Stimulated activated CD4-positive, alpha-beta T cell treated with anti-CD3 and anti-CD28 coated beads, Interleukin-12 subunit alpha, Interleukin-12 subunit beta, amount 100 ng/mL, for 4 hours (primary cell): ENCODE measurements around the gene CAPN14.

Experiments
- DNase-seq: peaks from one replicate; pipeline ENCODE4 v3.0.0-alpha.2; 2020

The CAPN14 gene

DNA sequence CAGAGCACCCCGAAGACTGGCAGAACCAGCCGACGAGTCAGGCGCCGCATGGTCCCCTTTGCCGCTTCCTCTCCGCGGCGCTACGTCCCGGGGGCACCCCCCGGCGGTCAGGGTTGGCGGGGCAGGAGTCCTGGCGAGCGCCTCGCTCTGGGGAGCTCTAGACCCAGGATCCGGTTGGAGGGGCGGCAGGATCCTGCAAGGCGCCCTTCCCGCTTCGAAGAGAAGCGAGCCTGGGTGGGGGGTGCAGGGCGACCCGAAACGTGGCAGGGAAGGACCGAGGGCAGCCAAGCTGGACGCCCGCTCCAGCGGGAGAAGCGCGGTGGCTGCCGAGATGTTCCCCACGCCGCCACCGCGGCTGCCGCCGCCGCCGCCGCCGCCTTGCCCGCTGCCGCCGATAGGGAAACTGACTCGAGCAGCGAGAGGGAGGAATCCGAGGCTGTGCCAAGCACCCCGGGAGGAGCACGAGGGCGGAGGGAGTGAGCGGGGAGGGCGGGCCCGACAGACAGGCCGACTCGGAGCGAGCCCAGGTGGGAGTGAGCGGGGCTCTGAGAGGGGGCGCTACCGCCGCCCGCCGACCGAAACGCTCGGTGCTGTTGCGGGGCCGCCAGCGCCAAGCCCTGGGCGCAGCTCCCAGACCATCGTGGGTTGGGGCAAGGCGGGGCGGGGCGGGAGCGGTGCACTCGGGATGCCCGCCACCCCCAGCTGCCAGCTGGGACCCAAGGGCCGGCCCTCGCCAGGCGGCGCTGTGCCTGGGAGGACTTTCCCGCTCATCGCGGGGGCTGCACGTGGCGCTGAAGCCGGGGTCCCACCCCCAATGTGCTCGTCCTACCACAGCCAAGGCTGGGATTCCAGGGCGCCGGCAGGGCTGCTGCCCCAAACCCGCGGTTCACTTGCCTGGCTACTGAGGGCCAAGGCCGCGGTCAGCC, 79.0 kb downstream of the CAPN14 start, which contains the start of gene GALNT14:
GALNT14 (minus strand) TSS at position 404 of the 926 bp plus-strand sequence; CDS start at position 50, 354 bp downstream.
- peak; percentile 23 for DNase-seq

DNA sequence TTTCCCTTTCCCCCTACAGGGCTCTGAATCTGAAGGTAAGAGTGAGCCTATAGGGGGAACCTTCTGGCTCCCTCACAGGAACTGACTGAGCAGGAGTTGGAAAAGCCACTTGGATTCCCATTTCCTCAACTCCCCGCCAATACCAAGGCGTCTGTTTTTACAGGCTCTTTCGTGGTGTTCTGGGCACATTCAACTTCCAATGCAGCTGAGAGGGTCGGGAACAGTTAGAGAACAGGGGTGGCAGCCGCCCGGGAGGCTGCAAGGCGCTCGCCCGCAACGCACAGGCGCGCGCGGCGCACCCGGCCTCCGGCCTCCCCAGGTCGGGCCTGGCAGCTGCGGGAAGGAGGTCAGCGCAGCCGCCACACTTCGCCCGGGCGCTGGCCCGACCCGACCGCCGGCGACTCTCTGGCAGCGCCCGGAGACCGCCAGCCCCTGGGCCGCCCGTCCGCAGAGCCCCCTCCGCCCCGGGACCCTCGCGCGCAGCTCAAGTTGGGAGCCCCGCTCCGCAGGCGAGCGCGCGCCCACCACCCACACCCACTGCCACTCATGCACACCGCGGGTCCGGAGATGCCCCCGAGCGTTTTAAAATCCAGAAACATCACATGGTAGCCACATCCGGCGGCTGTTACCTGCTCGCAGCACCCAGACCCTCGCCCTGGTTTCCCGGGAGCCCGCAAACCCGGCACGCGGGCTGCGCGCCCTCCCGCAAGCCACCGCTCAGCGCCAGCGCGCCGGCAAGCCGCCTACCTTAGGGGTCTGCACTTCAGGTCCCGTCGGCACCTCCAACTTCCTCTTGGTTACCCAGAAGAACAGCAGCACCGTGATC, 79.9 kb downstream of the CAPN14 start:
- DNase-seq, result no peak

DNA sequence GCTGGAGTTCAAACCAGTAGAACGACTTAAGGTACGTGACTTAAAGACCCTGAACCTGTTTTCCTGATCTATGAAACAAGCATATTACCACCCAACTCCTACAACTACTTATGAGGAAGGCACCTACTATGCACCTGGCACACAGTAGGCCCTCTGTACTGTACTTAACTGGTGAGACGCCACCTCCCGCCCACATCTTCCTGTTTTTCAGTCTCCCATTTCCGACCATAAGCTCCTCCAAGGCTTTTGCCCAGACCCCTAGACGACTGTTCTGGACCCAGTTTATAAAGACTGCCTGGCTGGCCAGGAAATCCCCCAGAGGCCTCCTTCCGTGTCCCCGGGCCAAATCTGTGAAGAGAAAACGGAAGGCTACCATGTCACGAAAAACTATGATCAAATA, 80.6 kb downstream of the CAPN14 start:
- no peak for DNase-seq

DNA sequence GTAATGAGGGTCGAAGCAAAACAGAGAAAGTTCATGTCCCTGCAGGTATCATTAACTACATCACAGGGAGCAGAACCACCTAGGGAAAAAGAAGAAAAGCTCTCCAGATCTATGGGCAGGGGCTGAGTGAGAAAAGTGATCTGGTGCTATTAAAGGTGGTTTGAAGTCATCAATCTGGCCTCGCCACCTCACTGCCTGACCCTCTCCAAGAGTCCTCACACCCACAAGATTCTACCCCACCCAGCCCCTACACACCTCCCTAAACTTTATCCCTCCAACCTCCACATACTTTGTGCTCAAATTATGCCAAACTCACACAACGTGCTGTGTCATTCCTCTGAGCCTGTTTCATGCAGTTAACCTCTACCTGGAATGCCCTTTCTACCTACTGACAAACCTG, 81.3 kb downstream of the CAPN14 start:
- no peak for DNase-seq

GRCh38 chr2:31134480-31134879, 82.8 kb downstream of the CAPN14 start:
- no peak for DNase-seq

DNA sequence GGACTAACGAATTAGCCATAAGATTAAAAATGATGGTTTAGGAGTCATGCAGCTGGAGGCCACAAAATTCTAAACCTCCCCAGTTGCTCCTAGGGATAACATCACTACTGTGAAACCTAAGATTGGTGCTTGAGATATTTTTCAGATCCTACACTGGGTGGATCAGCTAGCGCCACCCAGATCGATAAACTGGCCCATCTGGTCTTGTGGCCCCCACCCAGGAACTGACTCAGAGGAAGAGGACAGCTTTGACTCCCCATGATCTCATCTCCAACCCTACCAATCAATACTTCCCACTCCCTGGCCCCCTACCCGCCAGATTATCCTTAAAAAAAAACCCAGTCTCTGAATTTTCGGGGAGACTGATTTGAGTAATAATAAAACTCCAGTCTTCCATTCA, 84.5 kb downstream of the CAPN14 start:
- no peak for DNase-seq

GRCh38 chr2:31131871-31132270, 85.4 kb downstream of the CAPN14 start:
- DNase-seq, result no peak

DNA sequence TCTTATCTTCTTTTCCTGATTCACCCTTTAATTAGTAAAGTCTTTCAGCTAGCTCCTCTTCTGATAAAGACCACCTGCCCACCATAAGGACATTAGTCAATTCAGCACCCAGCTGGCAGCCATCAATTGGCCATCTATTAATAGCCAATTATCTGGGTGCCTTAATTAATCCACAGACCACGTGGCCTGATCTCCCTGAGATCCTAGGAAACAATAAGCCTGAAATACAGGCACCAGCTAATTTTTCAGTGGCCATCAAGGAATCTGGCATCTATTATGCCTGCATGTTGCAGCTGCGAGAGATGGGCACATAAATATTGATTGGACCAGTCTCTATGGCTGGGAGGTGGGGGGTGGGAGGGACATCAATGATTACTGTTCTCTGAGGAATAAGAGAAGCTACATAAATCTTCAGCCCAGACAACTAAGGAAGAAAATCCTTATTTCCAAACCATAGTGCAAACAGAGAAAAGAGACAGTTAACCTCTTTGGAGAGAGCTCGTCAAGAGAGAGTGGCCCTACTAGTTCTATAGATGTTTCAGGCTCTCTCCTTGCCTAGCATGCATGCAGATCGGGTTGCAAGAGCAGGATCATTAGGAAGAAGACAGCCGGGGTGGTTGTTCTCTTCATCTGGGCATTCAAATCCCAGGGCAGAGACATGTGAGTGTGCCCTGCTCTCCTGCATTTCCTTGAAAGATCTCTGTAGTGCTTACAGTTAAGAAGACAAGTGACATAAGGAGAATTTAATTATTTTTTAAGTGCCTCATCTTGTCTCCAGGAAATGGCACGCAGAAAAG, 87.7 kb downstream of the CAPN14 start:
- DNase-seq, result no peak

DNA sequence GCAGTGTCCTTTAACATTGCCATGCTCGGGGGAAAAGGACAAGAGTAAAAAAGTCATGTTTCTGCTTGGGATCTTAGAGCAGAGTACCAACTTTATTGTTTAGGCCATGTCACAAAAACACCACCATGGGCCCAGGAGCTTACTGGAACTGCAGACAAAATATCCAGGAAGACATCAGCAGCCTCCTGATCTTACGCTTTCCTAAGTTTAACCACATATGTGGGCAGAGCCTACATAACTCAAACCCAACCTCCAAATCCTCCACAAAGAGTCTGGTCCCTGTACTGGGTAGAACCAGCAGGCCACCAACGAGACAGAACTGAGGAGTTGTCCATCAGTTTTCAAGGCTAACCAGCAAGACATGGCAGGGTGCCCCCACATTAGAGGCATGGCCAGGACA, 89.4 kb downstream of the CAPN14 start:
- no peak for DNase-seq

DNA sequence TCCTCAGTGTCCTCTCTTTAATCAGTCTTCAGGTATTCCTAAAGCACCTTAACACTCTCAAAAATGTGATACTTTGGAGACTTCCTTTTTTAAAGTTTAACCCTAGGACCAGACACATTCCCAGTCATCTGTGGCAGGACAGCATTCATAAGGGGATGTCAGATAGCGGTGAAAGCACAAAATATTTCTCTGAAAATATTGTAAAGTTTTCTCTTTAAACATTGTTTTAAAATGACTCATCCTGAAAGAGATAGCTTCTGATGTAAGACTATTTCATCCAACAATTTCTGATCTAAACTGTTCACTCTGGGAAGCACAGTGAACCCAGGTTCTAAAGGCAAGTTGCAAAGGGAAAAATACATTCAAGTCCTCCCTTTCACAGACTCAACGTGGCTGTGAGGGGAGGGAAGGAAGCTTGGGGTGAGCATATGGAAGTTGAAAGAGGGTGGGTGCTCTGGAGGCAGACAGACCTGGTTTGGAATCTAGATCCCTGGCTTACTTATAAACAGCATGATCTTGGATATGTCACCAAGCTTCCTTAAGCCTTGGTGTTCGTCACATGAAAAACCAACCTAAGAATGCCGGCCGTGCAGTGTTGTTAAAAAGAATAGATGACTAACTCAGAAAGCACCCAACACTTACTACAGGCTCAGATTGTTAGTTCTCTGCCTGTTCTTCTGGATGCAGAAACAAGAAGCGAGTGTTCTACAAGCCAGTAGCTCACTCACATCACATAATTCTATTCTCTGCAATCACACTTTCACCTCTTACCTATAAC, 91.2 kb downstream of the CAPN14 start:
- no peak for DNase-seq

DNA sequence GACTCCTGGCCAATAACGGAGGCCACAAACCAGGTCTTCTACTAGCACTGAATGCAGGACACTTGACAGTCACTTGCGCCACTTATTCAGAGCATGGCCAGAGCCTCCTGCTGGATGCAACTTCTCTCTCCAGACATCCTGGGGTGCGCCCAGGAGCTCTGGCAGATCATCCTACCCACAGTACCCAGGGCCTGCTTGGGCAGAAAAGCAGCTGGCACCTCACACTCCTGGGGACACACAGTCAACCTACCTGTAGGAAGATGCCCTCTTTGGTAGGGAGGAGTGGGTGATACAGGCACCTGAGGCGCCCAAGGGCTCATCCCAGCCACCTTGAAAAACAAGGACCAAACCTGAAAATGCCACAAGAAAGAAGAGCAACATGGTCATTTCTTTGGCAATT, 92.4 kb downstream of the CAPN14 start:
- DNase-seq, result no peak
